Activated CD4-positive, CD25-positive, alpha-beta regulatory T cell treated with anti-CD3 and anti-CD28 coated beads, Interleukin-2, amount 50 U/mL, for 24 hours (primary cell): ENCODE measurements around the gene BEX5.
"Not testable (repeated sequence)": the region's sequence is repeated elsewhere in the genome, so short reads cannot be mapped to it uniquely, and the experiment has no call there.

ENCODE experiments used
- ATAC-seq, 2 donors: fragments of 150-1000 bp; cut with Tn5 transposase; one replicate each; pipeline ENCODE4 v1.10.0; 2021; ENCODE audit warnings: mild to moderate bottlenecking in 1 of 2, moderate library complexity in 1 of 2

BEX5 gene

GRCh38 chrX:102155806-102156179, at the start of gene BEX5:
BEX5 (minus strand) TSS chrX:102155977; CDS start chrX:102154265, 1,712 bp downstream.
- peak; percentile 96 for ATAC-seq

- ATAC-seq: no peak
Measured at GRCh38 chrX:102185967-102186720, 30.4 kb upstream of the BEX5 start.

- ATAC-seq: peak; percentile 24 to 41
Measured at GRCh38 chrX:102154900-102155805, 624 bp downstream of the BEX5 start.

GRCh38 chrX:102154218-102154860, 1.4 kb downstream of the BEX5 start:
- no peak for ATAC-seq

GRCh38 chrX:102142274-102142673, 13.5 kb downstream of the BEX5 start, which contains the start of gene TCEAL6:
TCEAL6 (minus strand) TSS chrX:102142481.
- ATAC-seq: not testable (repeated sequence)

- not testable (repeated sequence) for ATAC-seq
Measured at GRCh38 chrX:102141631-102142030, 14.1 kb downstream of the BEX5 start.

- not testable (repeated sequence) for ATAC-seq
Measured at GRCh38 chrX:102140876-102141275, 14.9 kb downstream of the BEX5 start.

GRCh38 chrX:102138064-102138463, 17.7 kb downstream of the BEX5 start:
- no peak for ATAC-seq

- ATAC-seq: no peak
Measured at GRCh38 chrX:102129473-102129872, 26.3 kb downstream of the BEX5 start.

GRCh38 chrX:102126863-102127262, 28.9 kb downstream of the BEX5 start:
- no peak for ATAC-seq

- ATAC-seq: not testable (repeated sequence)
Measured at GRCh38 chrX:102126080-102126818, 29.5 kb downstream of the BEX5 start.

- not testable (repeated sequence) for ATAC-seq
Measured at GRCh38 chrX:102125436-102125835, 30.3 kb downstream of the BEX5 start, which contains the start of gene TCEAL2. TCEAL2 (plus strand) TSS chrX:102125679; CDS start chrX:102126831, 1,152 bp downstream.

- not testable (repeated sequence) for ATAC-seq
Measured at GRCh38 chrX:102125014-102125413, 30.8 kb downstream of the BEX5 start.

- ATAC-seq: no peak
Measured at GRCh38 chrX:102115748-102116147, 40.0 kb downstream of the BEX5 start.

GRCh38 chrX:102113367-102113766, 42.4 kb downstream of the BEX5 start:
- ATAC-seq: no peak
